CD4-positive, CD25-positive, alpha-beta regulatory T cell (primary cell): Measurements from ENCODE around the gene RNF223. TPM values are rescaled to one million over a fixed set of nuclear protein-coding genes. Genes with fewer than 3 reads are reported as not detected.
"Not testable (repeated sequence)": the region's sequence is repeated elsewhere in the genome, so short reads cannot be mapped to it uniquely, and the experiment has no call there.

Experiments
- ATAC-seq, 2 donors: fragments of 150-1000 bp; cut with Tn5 transposase; one replicate each; pipeline ENCODE4 v1.10.0; 2021; ENCODE audit warnings: low read depth in 2 of 2, moderate number of reproducible peaks in 2 of 2, moderate library complexity in 1 of 2
- DNase-seq, 3 donors: peaks; one replicate each; pipeline versions ENCODE4 v3.0.0 to v3.0.0-alpha.2; 2012 to 2022; ENCODE audit warnings: mixed read lengths in 1 of 3
- H3K27ac ChIP-seq: one replicate; pipeline ENCODE4 v1.7.0; 2013; ENCODE audit warnings: mild to moderate bottlenecking, low read length; ENCODE audit not compliant: insufficient read depth, poor library complexity, severe bottlenecking
- H3K27me3 ChIP-seq: one replicate; pipeline ENCODE4 v1.7.0; 2013; ENCODE audit warnings: low read length; ENCODE audit not compliant: control insufficient read depth, insufficient read depth
- H3K36me3 ChIP-seq: one replicate; pipeline ENCODE4 v1.7.0; 2013; ENCODE audit warnings: mild to moderate bottlenecking, low read length, moderate library complexity; ENCODE audit not compliant: control insufficient read depth, insufficient read depth
- H3K4me1 ChIP-seq: 2 replicates; pipeline ENCODE4 v1.7.0; 2013; ENCODE audit warnings: mild to moderate bottlenecking, low read length; ENCODE audit not compliant: insufficient read depth, control insufficient read depth, poor library complexity, severe bottlenecking
- H3K4me3 ChIP-seq: one replicate; pipeline ENCODE4 v1.7.0; 2013; ENCODE audit warnings: low read depth, mild to moderate bottlenecking, low read length, moderate library complexity
- H3K9me3 ChIP-seq, 2 experiments: 1 replicate in 1 of 2; 2 replicates in 1 of 2; pipeline ENCODE4 v1.7.0; 2013; ENCODE audit warnings: low read length in 2 of 2, mild to moderate bottlenecking in 1 of 2, moderate library complexity in 1 of 2; ENCODE audit not compliant: control insufficient read depth in 2 of 2
- H3K27ac Mint-ChIP-seq, 3 donors: one replicate each; pipeline ENCODE4 v1.8.0; 2020 to 2022; ENCODE audit warnings: mild to moderate bottlenecking in 3 of 3, mixed read lengths in 3 of 3, moderate library complexity in 2 of 3
- H3K27me3 Mint-ChIP-seq: one replicate; pipeline ENCODE4 v1.8.0; 2022; ENCODE audit warnings: mild to moderate bottlenecking, mixed read lengths
- H3K36me3 Mint-ChIP-seq: one replicate; pipeline ENCODE4 v1.8.0; 2020; ENCODE audit warnings: mixed read lengths
- H3K4me1 Mint-ChIP-seq, 4 donors: one replicate each; pipeline ENCODE4 v1.8.0; 2020 to 2022; ENCODE audit warnings: mixed read lengths in 4 of 4, mild to moderate bottlenecking in 1 of 4
- H3K4me3 Mint-ChIP-seq, 4 donors: one replicate each; pipeline ENCODE4 v1.8.0; 2020 to 2022; ENCODE audit warnings: mild to moderate bottlenecking in 4 of 4, mixed read lengths in 4 of 4, moderate library complexity in 3 of 4
- H3K9me3 Mint-ChIP-seq, 7 donors: one replicate each; pipeline ENCODE4 v1.8.0; 2020 to 2022; ENCODE audit warnings: mixed read lengths in 7 of 7, mild to moderate bottlenecking in 3 of 7, moderate library complexity in 2 of 7
- polyA plus RNA-seq, 4 donors: library from polyadenylated mRNA; unstranded; fragments of 300-500 nt; fragmentation: Illumina TruSeq; gene quantifications; one replicate each; pipeline ENCODE4 v1.2.3, GENCODE V29; 2021
- total RNA-seq: library from RNA; stranded (reverse); gene quantifications from one replicate; pipeline ENCODE4 v1.2.3, GENCODE V29; 2022

Gene RNF223
- total and polyA plus RNA-seq, 5 donors from 2014 or later, result not detected

GRCh38 chr1:1033009-1033587, 41.0 kb downstream of the RNF223 start:
- no peaks in the 10 kb centered on the region for H3K27me3 ChIP-seq

GRCh38 chr1:1032424-1032823, 41.7 kb downstream of the RNF223 start:
- no peak for DNase-seq

More at GRCh38 chr1:1033009-1033587, 41.0 kb downstream of the RNF223 start:
- Mint-ChIP-seq H3K36me3 (no peaks in the 10 kb centered on the region), H3K9me3 (no peaks in the 10 kb centered on the region), H3K27ac (no peak overlapping the region), H3K27me3 (peaks cover 25% of the 10 kb centered on the region), H3K4me3 (peak overlapping the region in 1 of 4 donors; percentile 60), H3K4me1 (peaks cover 0 to 7% (median 3%) of the 10 kb centered on the region in 4 donors)
- ATAC-seq, result peak; percentile 79 to 85
- peak; percentile 73 to 86 (median 79) for DNase-seq
- H3K27ac ChIP-seq, result no peak overlapping the region
- no peaks in the 10 kb centered on the region for H3K36me3 ChIP-seq
- H3K4me3 ChIP-seq, result no peak overlapping the region
- H3K4me1 ChIP-seq, result peaks cover 21% of the 10 kb centered on the region
- no peaks in the 10 kb centered on the region for H3K9me3 ChIP-seq

GRCh38 chr1:1031659-1032235, 42.4 kb downstream of the RNF223 start:
- H3K4me3 Mint-ChIP-seq, result peak overlapping the region in 3 of 4 donors; percentile 15 to 81 (median 60)
- Histone ChIP-seq H3K27ac (no peak overlapping the region), H3K36me3 (no peaks in the 10 kb centered on the region), H3K4me1 (peaks cover 21% of the 10 kb centered on the region), H3K9me3 (no peaks in the 10 kb centered on the region), H3K27me3 (no peaks in the 10 kb centered on the region), H3K4me3 (no peak overlapping the region)
- DNase-seq, result no peak
- peaks cover 0 to 7% (median 3%) of the 10 kb centered on the region in 4 donors for H3K4me1 Mint-ChIP-seq
- H3K27ac Mint-ChIP-seq, result no peak overlapping the region
- no peaks in the 10 kb centered on the region for H3K9me3 Mint-ChIP-seq
- ATAC-seq, result no peak
- no peaks in the 10 kb centered on the region for H3K36me3 Mint-ChIP-seq
- H3K27me3 Mint-ChIP-seq, result peaks cover 20% of the 10 kb centered on the region

More at GRCh38 chr1:1032424-1032823, 41.7 kb downstream of the RNF223 start:
- H3K9me3 Mint-ChIP-seq, result no peaks in the 10 kb centered on the region
- Histone ChIP-seq H3K36me3 (no peaks in the 10 kb centered on the region), H3K27ac (no peak overlapping the region), H3K9me3 (no peaks in the 10 kb centered on the region), H3K27me3 (no peaks in the 10 kb centered on the region), H3K4me3 (no peak overlapping the region), H3K4me1 (peaks cover 21% of the 10 kb centered on the region)
- H3K36me3 Mint-ChIP-seq, result no peaks in the 10 kb centered on the region
- H3K27me3 Mint-ChIP-seq, result peaks cover 25% of the 10 kb centered on the region
- no peak overlapping the region for H3K27ac Mint-ChIP-seq
- H3K4me1 Mint-ChIP-seq, result peaks cover 0 to 7% (median 3%) of the 10 kb centered on the region in 4 donors
- H3K4me3 Mint-ChIP-seq, result peak overlapping the region in 3 of 4 donors; percentile 58 to 81 (median 60)
- no peak for ATAC-seq

GRCh38 chr1:1030867-1031658, 43.0 kb downstream of the RNF223 start:
- not testable (repeated sequence) for H3K36me3 Mint-ChIP-seq, H3K4me1 Mint-ChIP-seq, ATAC-seq, H3K9me3 ChIP-seq, H3K27ac Mint-ChIP-seq, H3K4me3 Mint-ChIP-seq, DNase-seq, H3K9me3 Mint-ChIP-seq, H3K27ac ChIP-seq, H3K4me3 ChIP-seq, H3K36me3 ChIP-seq, H3K27me3 ChIP-seq
- H3K4me1 ChIP-seq, result peaks cover 21% of the 10 kb centered on the region
- peaks cover 19% of the 10 kb centered on the region for H3K27me3 Mint-ChIP-seq

GRCh38 chr1:1027791-1028190, 46.3 kb downstream of the RNF223 start:
- DNase-seq (no peak), ATAC-seq (no peak)
- H3K36me3 Mint-ChIP-seq, result no peaks in the 10 kb centered on the region
- Histone ChIP-seq H3K9me3 (no peaks in the 10 kb centered on the region), H3K36me3 (no peaks in the 10 kb centered on the region), H3K27ac (no peak overlapping the region), H3K4me1 (peaks cover 6% of the 10 kb centered on the region), H3K27me3 (no peaks in the 10 kb centered on the region), H3K4me3 (no peak overlapping the region)
- no peak overlapping the region for H3K27ac Mint-ChIP-seq
- peaks cover 0 to 10% (median 3%) of the 10 kb centered on the region in 4 donors for H3K4me1 Mint-ChIP-seq
- no peaks in the 10 kb centered on the region for H3K9me3 Mint-ChIP-seq
- peaks cover 10% of the 10 kb centered on the region for H3K27me3 Mint-ChIP-seq
- no peak overlapping the region for H3K4me3 Mint-ChIP-seq

- DNase-seq, result no peak
- no peak overlapping the region for H3K4me3 ChIP-seq
- no peak for ATAC-seq
- H3K4me1 ChIP-seq, result peaks cover 5% of the 10 kb centered on the region
- no peaks in the 10 kb centered on the region for H3K9me3 Mint-ChIP-seq
- H3K36me3 ChIP-seq, result no peaks in the 10 kb centered on the region
- no peak overlapping the region for H3K27ac ChIP-seq
- H3K4me3 Mint-ChIP-seq, result no peak overlapping the region
- H3K4me1 Mint-ChIP-seq, result peaks cover 0 to 9% (median 0%) of the 10 kb centered on the region in 4 donors
- no peaks in the 10 kb centered on the region for H3K9me3 ChIP-seq
- H3K27me3 Mint-ChIP-seq, result peaks cover 11% of the 10 kb centered on the region
- no peak overlapping the region for H3K27ac Mint-ChIP-seq
- H3K27me3 ChIP-seq, result no peaks in the 10 kb centered on the region
- H3K36me3 Mint-ChIP-seq, result no peaks in the 10 kb centered on the region
Measured at GRCh38 chr1:1026599-1027413, 47.3 kb downstream of the RNF223 start.

- Mint-ChIP-seq H3K27me3 (peaks cover 11% of the 10 kb centered on the region), H3K9me3 (no peaks in the 10 kb centered on the region), H3K4me3 (no peak overlapping the region), H3K4me1 (peaks cover 0 to 9% (median 0%) of the 10 kb centered on the region in 4 donors), H3K27ac (no peak overlapping the region), H3K36me3 (no peaks in the 10 kb centered on the region)
- peaks cover 7% of the 10 kb centered on the region for H3K4me1 ChIP-seq
- H3K36me3 ChIP-seq, result no peaks in the 10 kb centered on the region
- no peak for DNase-seq
- H3K27me3 ChIP-seq, result no peaks in the 10 kb centered on the region
- no peak overlapping the region for H3K27ac ChIP-seq
- H3K9me3 ChIP-seq, result no peaks in the 10 kb centered on the region
- ATAC-seq, result no peak
- H3K4me3 ChIP-seq, result no peak overlapping the region
Measured at GRCh38 chr1:1025730-1026129, 48.4 kb downstream of the RNF223 start.
